ENCODE measurements around the gene URB2. TPM values are rescaled to one million over a fixed set of nuclear protein-coding genes. Genes with fewer than 3 reads are reported as not detected.
"Not testable (repeated sequence)": the region's sequence is repeated elsewhere in the genome, so short reads cannot be mapped to it uniquely, and the experiment has no call there.

URB2 gene
- total RNA-seq, 2 experiments from 2014 or later: 13.9 to 16.5 TPM

DNA sequence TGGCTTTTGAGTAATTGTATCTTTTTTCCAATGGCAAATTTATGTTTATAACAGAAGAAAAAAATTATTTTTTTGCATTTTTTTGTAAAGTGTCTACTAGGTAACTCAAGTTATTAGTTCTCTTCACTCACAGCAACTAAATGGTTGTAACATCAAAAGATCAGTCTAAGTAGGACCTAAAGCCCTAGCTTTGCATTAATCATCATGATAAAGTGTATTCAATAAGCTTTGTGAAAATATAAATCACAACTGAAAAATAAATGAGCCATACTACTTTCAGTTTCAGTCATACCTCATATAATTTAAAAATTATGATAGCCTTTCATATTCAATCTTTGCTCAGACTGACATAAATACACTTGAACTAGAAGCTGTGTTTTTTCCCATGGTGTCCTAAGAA lies 7.0 kb upstream of the URB2 start:
- Mint-ChIP-seq H3K9me3 (ENCODE audit: low read depth) (no peaks in the 10 kb centered on the region), H3K27me3 (no peaks in the 10 kb centered on the region), H3K4me1 (peaks cover 45% of the 10 kb centered on the region), H3K4me3 (no peak overlapping the region), H3K27ac (peak overlapping the region; percentile 30), H3K36me3 (ENCODE audit: low read depth) (peaks cover 8% of the 10 kb centered on the region)
- ATAC-seq (peak; percentile 86), DNase-seq (no peak)
- ChIA-PET POLR2A (no interaction called here), CTCF (interaction anchor here (0.6 to 0.9 kb wide), 4 partner anchors 15 to 1764 kb away, joined by 3 read pairs; no protein-coding TSS in a partner anchor)
- intact Hi-C loops (cut with DNase I, micrococcal nuclease): no loop called here

DNA sequence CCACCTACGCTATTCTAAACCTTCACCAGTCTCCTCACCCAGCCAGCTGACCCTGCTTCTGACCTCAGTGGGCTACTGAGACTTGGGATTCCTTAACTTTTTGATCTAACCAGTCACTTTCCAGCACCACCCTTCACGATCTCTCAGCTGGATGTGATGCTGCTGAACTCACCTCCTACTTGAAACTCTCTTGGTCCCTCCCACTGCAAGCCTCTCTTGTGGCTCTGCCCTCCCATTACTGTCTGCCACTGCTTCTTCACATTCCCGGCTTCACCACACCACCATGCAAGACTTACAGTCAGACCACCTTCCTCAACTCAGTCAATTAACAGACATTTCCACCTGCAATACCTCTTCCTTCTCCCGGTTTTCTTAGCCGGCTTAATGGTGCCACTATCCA lies 6.4 kb upstream of the URB2 start:
- Mint-ChIP-seq H3K4me3 (no peak overlapping the region), H3K9me3 (ENCODE audit: low read depth) (no peaks in the 10 kb centered on the region), H3K27ac (peak overlapping the region; percentile 13), H3K36me3 (ENCODE audit: low read depth) (peaks cover 5% of the 10 kb centered on the region), H3K27me3 (no peaks in the 10 kb centered on the region), H3K4me1 (peaks cover 51% of the 10 kb centered on the region)
- intact Hi-C loops (cut with DNase I, micrococcal nuclease): loop anchor here (10.0 kb wide), 3 partner anchors 345 to 1135 kb away; partner anchors contain the start of genes RAB4A (in 1 of the 2) and RNF187 (in 1 of the 2)
- CTCF ChIA-PET: interaction anchor here (0.6 to 0.9 kb wide), 3 partner anchors 15 to 1763 kb away, joined by 3 read pairs; no protein-coding TSS in a partner anchor
- peak; percentile 21 for ATAC-seq
- DNase-seq: no peak
- POLR2A ChIA-PET: no interaction called here

DNA sequence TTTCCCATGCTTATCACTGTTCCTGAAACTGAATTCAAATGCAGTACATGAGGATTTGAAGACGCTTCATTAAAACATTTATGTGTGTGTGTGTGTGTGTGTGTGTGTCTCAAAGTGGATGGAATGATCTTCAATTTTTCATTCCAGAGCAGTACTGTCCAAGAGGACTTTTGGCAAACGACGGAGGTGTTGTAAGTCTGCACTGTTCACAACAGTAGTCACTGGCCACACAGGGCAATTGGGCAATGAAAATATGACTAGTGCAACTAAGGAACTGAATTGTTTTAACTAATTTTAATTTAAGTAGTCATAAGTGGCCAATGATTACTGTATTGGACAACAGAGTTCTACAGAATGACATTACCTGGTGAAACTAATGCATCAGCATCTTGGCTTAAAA lies 5.2 kb upstream of the URB2 start:
- H3K27ac Mint-ChIP-seq: no peak overlapping the region
- POLR2A ChIA-PET: interaction anchor here (0.8 kb wide), 1 partner anchor 59 kb away, joined by 3 read pairs; no protein-coding TSS in a partner anchor

DNA sequence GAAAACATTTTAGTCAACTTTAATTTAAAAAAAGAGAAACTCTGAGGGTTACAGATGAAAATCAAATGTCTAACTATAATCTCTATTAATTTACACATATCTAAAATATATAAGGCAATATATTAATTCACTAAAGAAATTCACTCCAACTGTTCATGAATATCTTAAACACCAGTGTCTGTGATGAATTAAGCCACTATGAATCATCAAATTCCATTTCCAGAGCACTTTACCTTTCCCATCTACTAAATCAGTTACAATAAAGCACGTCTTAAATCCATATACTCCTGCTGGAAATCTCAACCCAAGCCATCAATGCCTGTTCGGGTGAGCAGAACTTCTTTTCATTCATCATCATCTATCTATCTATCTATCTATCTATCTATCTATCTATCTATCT lies 4.4 kb upstream of the URB2 start:
- H3K4me3 Mint-ChIP-seq: no peak overlapping the region
- DNase-seq: no peak
- H3K9me3 Mint-ChIP-seq (ENCODE audit: low read depth): no peaks in the 10 kb centered on the region
- CTCF ChIA-PET: no interaction called here
- POLR2A ChIA-PET: no interaction called here
- peaks cover 56% of the 10 kb centered on the region for H3K4me1 Mint-ChIP-seq
- ATAC-seq: no peak
- H3K27ac Mint-ChIP-seq: no peak overlapping the region
- H3K36me3 Mint-ChIP-seq (ENCODE audit: low read depth): peaks cover 3% of the 10 kb centered on the region
- intact Hi-C loops (cut with DNase I, micrococcal nuclease): loop anchor here (10.0 kb wide), 3 partner anchors 347 to 1137 kb away; partner anchors contain the start of genes RAB4A (in 1 of the 2) and RNF187 (in 1 of the 2)
- H3K27me3 Mint-ChIP-seq: no peaks in the 10 kb centered on the region

More for the DNA sequence above, 5.2 kb upstream of the URB2 start:
- ATAC-seq: no peak
- Mint-ChIP-seq H3K27me3 (no peaks in the 10 kb centered on the region), H3K36me3 (ENCODE audit: low read depth) (peaks cover 3% of the 10 kb centered on the region), H3K9me3 (ENCODE audit: low read depth) (no peaks in the 10 kb centered on the region), H3K4me3 (no peak overlapping the region), H3K4me1 (peaks cover 56% of the 10 kb centered on the region)
- intact Hi-C loops (cut with DNase I, micrococcal nuclease): loop anchor here (10.0 kb wide), 3 partner anchors 346 to 1136 kb away; partner anchors contain the start of genes RAB4A (in 1 of the 2) and RNF187 (in 1 of the 2)
- CTCF ChIA-PET: interaction anchor here (0.6 kb wide), 1 partner anchor 257 kb away, joined by 3 read pairs; no protein-coding TSS in a partner anchor
- DNase-seq: no peak

DNA sequence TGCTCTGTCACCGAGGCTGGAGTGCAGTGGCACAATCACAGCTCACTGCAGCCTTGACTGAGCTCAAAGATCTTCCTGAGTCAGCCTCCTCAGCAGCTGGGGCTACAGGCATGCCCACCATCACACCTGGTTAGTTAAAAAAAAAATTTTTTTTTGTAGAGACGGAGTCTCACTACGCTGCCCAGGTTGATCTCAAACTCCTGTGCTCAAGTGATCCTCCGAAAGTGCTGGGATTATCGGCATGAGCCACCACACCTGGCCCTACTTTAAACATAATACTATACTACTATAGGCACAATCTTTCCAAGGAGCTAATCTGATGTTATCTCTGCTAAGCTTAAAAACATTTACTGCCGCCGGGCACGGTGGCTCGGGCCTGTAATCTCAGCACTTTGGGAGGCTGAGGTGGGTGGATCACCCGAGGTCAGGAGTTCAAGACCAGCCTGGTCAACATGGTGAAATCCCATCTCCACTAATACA lies 3.4 kb upstream of the URB2 start:
- ChIA-PET POLR2A (interaction anchor here (0.7 kb wide), 1 partner anchor 104 kb away, joined by 3 read pairs; no protein-coding TSS in a partner anchor), CTCF (interaction anchor here (1.2 kb wide), 1 partner anchor 32 kb away, joined by 3 read pairs; no protein-coding TSS in a partner anchor)
- not testable (repeated sequence) for H3K27me3 Mint-ChIP-seq; H3K27ac Mint-ChIP-seq; H3K36me3 Mint-ChIP-seq (ENCODE audit: low read depth); ATAC-seq; DNase-seq; H3K4me3 Mint-ChIP-seq; H3K9me3 Mint-ChIP-seq (ENCODE audit: low read depth)
- intact Hi-C loops (cut with DNase I, micrococcal nuclease): loop anchor here (10.0 kb wide), 3 partner anchors 348 to 1138 kb away; partner anchors contain the start of genes RAB4A (in 1 of the 2) and RNF187 (in 1 of the 2)
- peaks cover 60% of the 10 kb centered on the region for H3K4me1 Mint-ChIP-seq

DNA sequence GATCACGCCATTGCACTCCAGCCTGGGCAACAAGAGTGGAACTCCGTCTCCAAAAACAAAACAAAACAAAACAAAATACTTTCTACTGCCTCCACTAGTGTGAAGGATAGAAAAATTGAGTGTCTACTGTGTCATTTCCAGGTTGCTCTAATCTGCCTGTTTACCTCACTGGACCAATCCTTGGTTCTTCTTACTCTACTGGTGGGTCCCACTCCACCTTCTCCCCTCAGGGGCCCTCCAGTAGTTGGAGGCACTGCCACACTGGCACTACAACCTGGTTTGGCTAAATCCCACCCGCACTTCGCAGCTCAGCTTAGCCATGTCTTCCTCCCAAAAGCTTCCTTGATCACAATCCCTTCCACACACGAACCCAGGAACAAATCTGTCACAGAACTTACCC lies 2.8 kb upstream of the URB2 start:
- no peak for DNase-seq
- Mint-ChIP-seq H3K27ac (no peak overlapping the region), H3K4me3 (no peak overlapping the region), H3K9me3 (ENCODE audit: low read depth) (no peaks in the 10 kb centered on the region), H3K27me3 (no peaks in the 10 kb centered on the region), H3K4me1 (peaks cover 62% of the 10 kb centered on the region), H3K36me3 (ENCODE audit: low read depth) (peaks cover 3% of the 10 kb centered on the region)
- CTCF ChIA-PET: interaction anchor here (1.2 to 1.7 kb wide), 4 partner anchors 11 to 64 kb away, joined by 3 to 5 read pairs (median 4); partner anchors contain the start of gene ABCB10
- no peak for ATAC-seq
- POLR2A ChIA-PET: interaction anchor here (1.2 kb wide), 1 partner anchor 64 kb away, joined by 3 read pairs; the partner anchor contains the start of gene ABCB10
- intact Hi-C loops (cut with DNase I, micrococcal nuclease): loop anchor here (10.0 kb wide), 3 partner anchors 348 to 1138 kb away; partner anchors contain the start of genes RAB4A (in 1 of the 2) and RNF187 (in 1 of the 2)

DNA sequence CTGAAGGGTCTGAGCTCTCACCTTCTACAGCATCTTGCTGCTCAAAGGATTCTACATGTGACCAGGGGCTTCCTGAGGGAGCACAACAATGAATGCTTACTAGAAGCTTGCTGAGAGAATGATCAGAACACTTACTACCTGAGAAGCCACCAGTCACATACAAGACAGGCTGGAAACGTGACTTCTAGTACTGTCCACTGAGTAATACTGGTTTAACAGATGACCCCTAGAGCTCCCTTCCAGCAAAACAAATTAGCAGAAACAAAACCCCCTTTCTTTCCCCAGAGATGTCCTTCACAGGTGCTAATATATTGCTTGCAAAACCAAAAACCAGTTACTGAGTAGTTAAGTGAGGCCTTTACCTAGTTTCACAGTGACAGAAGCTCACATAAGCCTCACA lies 2.2 kb upstream of the URB2 start:
- Mint-ChIP-seq H3K9me3 (ENCODE audit: low read depth) (no peaks in the 10 kb centered on the region), H3K4me3 (peak overlapping the region; percentile 89), H3K27ac (no peak overlapping the region), H3K36me3 (ENCODE audit: low read depth) (peaks cover 8% of the 10 kb centered on the region), H3K27me3 (no peaks in the 10 kb centered on the region), H3K4me1 (peaks cover 61% of the 10 kb centered on the region)
- ATAC-seq (no peak), DNase-seq (no peak)
- POLR2A ChIA-PET: interaction anchor here (1.2 kb wide), 1 partner anchor 65 kb away, joined by 3 read pairs; the partner anchor contains the start of gene ABCB10
- CTCF ChIA-PET: interaction anchor here (0.7 to 1.7 kb wide), 4 partner anchors 10 to 65 kb away, joined by 3 to 5 read pairs (median 4); partner anchors contain the start of gene ABCB10
- intact Hi-C loops (cut with DNase I, micrococcal nuclease): loop anchor here (10.0 kb wide), 3 partner anchors 349 to 1139 kb away; partner anchors contain the start of genes RAB4A (in 1 of the 2) and RNF187 (in 1 of the 2)

DNA sequence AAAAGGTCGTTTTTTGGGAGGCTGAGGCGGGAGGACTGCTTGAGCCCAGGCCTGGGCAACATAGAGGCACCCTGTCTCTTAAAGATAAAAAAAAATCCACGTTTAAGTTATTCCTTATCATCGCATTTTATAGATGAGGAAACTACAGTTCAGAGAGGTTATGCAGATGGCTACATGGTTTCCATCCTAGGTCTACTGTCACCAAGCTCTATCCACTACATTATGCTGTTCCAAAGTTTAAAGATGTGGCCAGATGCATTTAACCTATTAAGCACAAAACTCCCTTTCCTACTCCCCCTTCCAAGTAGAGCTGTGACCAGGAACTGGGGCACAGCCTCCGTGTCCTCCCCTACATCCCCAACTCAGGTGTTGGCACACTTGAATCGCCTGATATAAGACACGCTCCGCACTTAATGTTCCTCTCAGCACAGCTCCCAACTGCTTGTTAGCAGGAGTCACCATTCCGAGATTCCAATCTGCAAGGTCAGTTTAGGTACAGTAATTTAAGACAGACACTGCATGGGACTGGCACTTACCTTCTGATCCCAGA lies 1.5 kb upstream of the URB2 start:
- ChIA-PET CTCF (interaction anchor here (0.7 to 1.7 kb wide), 5 partner anchors 10 to 66 kb away, joined by 3 to 5 read pairs (median 3); partner anchors contain the start of gene ABCB10), POLR2A (interaction anchor here (0.6 to 1.2 kb wide), 2 partner anchors 66 to 82 kb away, joined by 3 read pairs; partner anchors contain the start of gene ABCB10)
- H3K27ac Mint-ChIP-seq: peak overlapping the region; percentile 87
- peak overlapping the region; percentile 89 for H3K4me3 Mint-ChIP-seq
- H3K27me3 Mint-ChIP-seq: no peaks in the 10 kb centered on the region
- ATAC-seq: no peak
- DNase-seq: no peak
- peaks cover 14% of the 10 kb centered on the region for H3K36me3 Mint-ChIP-seq (ENCODE audit: low read depth)
- H3K9me3 Mint-ChIP-seq (ENCODE audit: low read depth): no peaks in the 10 kb centered on the region
- peaks cover 59% of the 10 kb centered on the region for H3K4me1 Mint-ChIP-seq
- intact Hi-C loops (cut with DNase I, micrococcal nuclease): loop anchor here (5.0 to 10.0 kb wide), 4 partner anchors 182 to 1140 kb away; partner anchors contain the start of genes RAB4A (in 1 of the 2) and RNF187 (in 1 of the 2)

DNA sequence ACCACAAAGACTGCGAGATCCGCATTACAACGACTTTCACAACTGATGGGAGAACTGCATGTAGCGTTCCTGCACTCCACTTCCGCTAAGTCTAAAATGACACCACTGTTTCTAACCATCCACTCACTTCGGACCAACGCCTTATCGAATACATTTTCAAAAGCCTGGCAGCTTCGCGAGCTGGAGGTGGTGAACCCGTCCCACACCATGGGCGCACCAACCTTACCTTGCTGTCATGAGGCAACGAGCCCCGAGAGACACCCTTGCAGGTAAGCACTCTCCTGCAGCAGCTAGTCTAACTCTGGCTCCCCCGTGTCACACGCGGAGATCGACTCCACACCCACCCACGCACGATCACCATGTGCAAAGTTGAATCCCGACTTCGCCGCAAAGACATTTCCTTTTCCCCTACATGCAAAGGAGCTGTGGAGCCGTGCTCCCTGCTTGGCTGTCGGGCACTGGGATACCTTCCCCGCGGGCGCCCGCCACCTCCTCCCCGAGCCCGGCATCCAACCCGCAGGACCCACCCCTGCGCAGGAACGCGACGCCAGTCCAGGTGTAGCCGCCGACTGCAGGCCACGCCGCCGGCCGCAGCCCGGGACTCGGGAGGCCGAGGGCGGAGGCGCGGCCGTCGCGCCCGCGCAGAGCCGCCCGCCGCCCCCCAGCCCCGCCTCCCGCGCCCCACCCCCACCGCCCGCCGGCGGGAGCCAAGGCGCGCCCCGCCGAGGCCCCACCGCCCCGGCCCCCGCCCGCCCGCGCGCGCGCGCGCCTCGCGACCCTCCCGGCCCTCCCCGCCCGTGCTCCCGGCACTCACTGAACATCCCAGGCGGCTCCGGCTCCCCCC lies 754 bp upstream of the URB2 start:
- intact Hi-C loops (cut with DNase I, micrococcal nuclease): loop anchor here (5.0 to 10.0 kb wide), 4 partner anchors 183 to 1140 kb away; partner anchors contain the start of genes RAB4A (in 1 of the 2) and RNF187 (in 1 of the 2)
- no peaks in the 10 kb centered on the region for H3K27me3 Mint-ChIP-seq
- peak overlapping the region; percentile 87 for H3K27ac Mint-ChIP-seq
- peak; percentile 18 for ATAC-seq
- H3K36me3 Mint-ChIP-seq (ENCODE audit: low read depth): peaks cover 21% of the 10 kb centered on the region
- POLR2A ChIA-PET: no interaction called here
- DNase-seq: peak; percentile 73
- H3K4me1 Mint-ChIP-seq: peaks cover 59% of the 10 kb centered on the region
- H3K9me3 Mint-ChIP-seq (ENCODE audit: low read depth): no peaks in the 10 kb centered on the region
- peak overlapping the region; percentile 89 for H3K4me3 Mint-ChIP-seq
- CTCF ChIA-PET: interaction anchor here (1.3 to 1.7 kb wide), 2 partner anchors 28 to 67 kb away, joined by 3 to 5 read pairs; partner anchors contain the start of gene ABCB10

DNA sequence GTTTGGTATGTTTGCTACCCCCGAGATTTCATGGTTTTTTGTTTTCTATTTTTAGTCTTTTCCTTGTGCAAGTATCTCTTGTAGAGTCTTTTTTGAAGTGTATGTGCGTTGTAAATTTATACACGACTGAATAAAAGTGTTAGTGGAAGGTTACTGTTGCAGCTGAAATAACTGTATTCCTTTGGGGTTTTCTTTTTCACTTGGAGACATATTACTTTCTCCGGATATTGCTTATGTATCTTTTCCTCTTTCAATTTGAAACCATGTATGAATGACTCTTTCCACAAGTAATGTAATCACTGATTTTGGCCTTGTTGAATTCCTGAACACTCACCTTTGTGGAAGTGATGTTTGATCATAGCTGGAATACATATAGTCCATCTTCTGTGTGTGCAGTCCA lies 956 bp downstream of the URB2 start:
- ATAC-seq (no peak), DNase-seq (no peak)
- Mint-ChIP-seq H3K27ac (peak overlapping the region; percentile 96), H3K4me3 (peak overlapping the region; percentile 88), H3K9me3 (ENCODE audit: low read depth) (no peaks in the 10 kb centered on the region), H3K4me1 (peaks cover 59% of the 10 kb centered on the region), H3K36me3 (ENCODE audit: low read depth) (peaks cover 28% of the 10 kb centered on the region), H3K27me3 (no peaks in the 10 kb centered on the region)
- intact Hi-C loops (cut with DNase I, micrococcal nuclease): loop anchor here (2.0 to 10.0 kb wide), 5 partner anchors 185 to 1142 kb away; partner anchors contain the start of genes RAB4A (in 2 of the 2) and RNF187 (in 1 of the 2)
- ChIA-PET CTCF (interaction anchor here (1.3 to 1.7 kb wide), 2 partner anchors 34 to 145 kb away, joined by 4 to 6 read pairs; no protein-coding TSS in a partner anchor), POLR2A (interaction anchor here (0.8 to 1.3 kb wide), 3 partner anchors 31 to 68 kb away, joined by 3 to 6 read pairs (median 4); partner anchors contain the start of gene ABCB10)
